Measurements from ENCODE around the gene COP1.

COP1 gene

GRCh38 chr1:175947771-175948170, 259.3 kb downstream of the COP1 start:
- no peak for DNase-seq

- no peak for DNase-seq
These were observed 262.5 kb downstream of the COP1 start for GRCh38 chr1:175944591-175944990.

GRCh38 chr1:175941164-175941563, 265.9 kb downstream of the COP1 start:
- DNase-seq, result no peak

GRCh38 chr1:175936736-175937135, 270.4 kb downstream of the COP1 start:
- DNase-seq, result no peak

- DNase-seq, result no peak
These were observed 271.4 kb downstream of the COP1 start for GRCh38 chr1:175935566-175936115.

GRCh38 chr1:175935166-175935565, 271.9 kb downstream of the COP1 start:
- no peak for DNase-seq

GRCh38 chr1:175933801-175934200, 273.3 kb downstream of the COP1 start:
- no peak for DNase-seq

GRCh38 chr1:175927944-175928343, 279.1 kb downstream of the COP1 start:
- no peak for DNase-seq

- DNase-seq, result no peak
These were observed 284.7 kb downstream of the COP1 start for GRCh38 chr1:175922254-175922881.

- DNase-seq, result no peak
These were observed 286.7 kb downstream of the COP1 start for GRCh38 chr1:175920381-175920780.

- no peak for DNase-seq
These were observed 288.1 kb downstream of the COP1 start for GRCh38 chr1:175919001-175919400.

GRCh38 chr1:175918364-175918801, 288.7 kb downstream of the COP1 start:
- no peak for DNase-seq

- DNase-seq, result no peak
These were observed 293.0 kb downstream of the COP1 start for GRCh38 chr1:175914115-175914514.

GRCh38 chr1:175911138-175911537, 295.9 kb downstream of the COP1 start:
- no peak for DNase-seq

GRCh38 chr1:175906370-175906769, 300.7 kb downstream of the COP1 start:
- no peak for DNase-seq

GRCh38 chr1:175904808-175905207, 302.3 kb downstream of the COP1 start:
- no peak for DNase-seq

GRCh38 chr1:175902281-175902680, 304.8 kb downstream of the COP1 start:
- no peak for DNase-seq

GRCh38 chr1:175901076-175901836, 305.8 kb downstream of the COP1 start:
- DNase-seq, result no peak

GRCh38 chr1:175900171-175900570, 306.9 kb downstream of the COP1 start:
- no peak for DNase-seq

GRCh38 chr1:175895966-175896365, 311.1 kb downstream of the COP1 start:
- DNase-seq, result no peak

Measured in NCI-H1417 treated with DMSO at 0.1 percent for 48 hours (cell line).